ENCODE data around the gene P4HB.
A peak's percentile ranks its signal among the peaks of the same experiment; 100 is the strongest.

P4HB gene

GRCh38 chr17:81858967-81859905 is 1.1 kb downstream of the P4HB start:
- Histone ChIP-seq H3K79me2 (peaks cover 34% of the 10 kb centered on the region), H2AFZ (no peak overlapping the region), H3K9me3 (ENCODE audit: control insufficient read depth, low read length) (no peaks in the 10 kb centered on the region), H3K4me2 (ENCODE audit: low read length) (peak overlapping the region; percentile 85), H3K4me3 (ENCODE audit: low read depth, low read length) (peak overlapping the region; percentile 78), H3K36me3 (ENCODE audit: control insufficient read depth, insufficient read depth, low read length) (no peaks in the 10 kb centered on the region), H3K27me3 (ENCODE audit: control insufficient read depth, insufficient read depth, low read length) (no peaks in the 10 kb centered on the region), H3K4me1 (peaks cover 4% of the 10 kb centered on the region), H3K9ac (no peak overlapping the region), H3K27ac (peak overlapping the region; percentile 73)
- TF ChIP-seq, protein P1, sequence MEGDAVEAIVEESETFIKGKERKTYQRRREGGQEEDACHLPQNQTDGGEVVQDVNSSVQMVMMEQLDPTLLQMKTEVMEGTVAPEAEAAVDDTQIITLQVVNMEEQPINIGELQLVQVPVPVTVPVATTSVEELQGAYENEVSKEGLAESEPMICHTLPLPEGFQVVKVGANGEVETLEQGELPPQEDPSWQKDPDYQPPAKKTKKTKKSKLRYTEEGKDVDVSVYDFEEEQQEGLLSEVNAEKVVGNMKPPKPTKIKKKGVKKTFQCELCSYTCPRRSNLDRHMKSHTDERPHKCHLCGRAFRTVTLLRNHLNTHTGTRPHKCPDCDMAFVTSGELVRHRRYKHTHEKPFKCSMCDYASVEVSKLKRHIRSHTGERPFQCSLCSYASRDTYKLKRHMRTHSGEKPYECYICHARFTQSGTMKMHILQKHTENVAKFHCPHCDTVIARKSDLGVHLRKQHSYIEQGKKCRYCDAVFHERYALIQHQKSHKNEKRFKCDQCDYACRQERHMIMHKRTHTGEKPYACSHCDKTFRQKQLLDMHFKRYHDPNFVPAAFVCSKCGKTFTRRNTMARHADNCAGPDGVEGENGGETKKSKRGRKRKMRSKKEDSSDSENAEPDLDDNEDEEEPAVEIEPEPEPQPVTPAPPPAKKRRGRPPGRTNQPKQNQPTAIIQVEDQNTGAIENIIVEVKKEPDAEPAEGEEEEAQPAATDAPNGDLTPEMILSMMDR (IDR thresholded peaks at IDR 0.05), result no peak

DNA sequence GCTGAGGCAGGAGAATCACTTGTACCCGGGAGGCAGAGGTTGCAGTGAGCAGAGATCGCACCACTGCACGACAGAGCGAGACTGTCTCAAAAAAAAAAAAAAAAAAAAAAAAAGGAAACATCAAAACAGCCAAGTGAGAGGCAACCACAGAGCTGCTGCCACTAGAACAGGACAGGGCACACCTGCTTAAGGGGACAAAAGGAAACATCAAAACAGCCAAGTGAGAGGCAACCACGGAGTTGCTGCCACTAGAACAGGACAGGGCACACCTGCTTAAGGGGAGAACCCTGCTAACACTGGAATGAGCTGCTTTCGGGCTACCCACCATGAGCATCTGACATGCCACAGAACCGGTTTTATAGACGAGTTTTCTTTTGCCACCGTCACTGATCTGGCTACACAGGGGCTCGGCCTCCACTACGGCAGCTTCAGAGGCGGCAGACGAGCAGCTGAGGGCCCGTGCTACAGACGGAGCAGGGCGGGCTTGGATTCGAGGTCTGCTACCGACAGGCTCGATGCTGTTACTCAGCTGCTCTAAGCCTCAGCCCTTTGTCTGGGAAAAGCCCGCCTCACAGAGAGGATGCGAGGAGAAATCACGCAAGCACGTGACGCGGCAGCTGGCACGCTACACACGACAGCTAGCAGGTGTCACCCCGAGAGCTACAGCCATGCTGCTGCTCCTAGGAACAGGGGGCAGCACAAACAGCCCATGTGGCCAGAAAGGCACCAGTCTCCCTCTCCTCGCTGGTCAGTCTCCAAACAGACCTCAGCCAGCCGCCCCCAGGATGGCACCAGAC is 2.0 kb downstream of the P4HB start:
- Histone ChIP-seq H3K4me2 (ENCODE audit: low read length) (peak overlapping the region; percentile 85), H3K9me3 (ENCODE audit: control insufficient read depth, low read length) (no peaks in the 10 kb centered on the region), H3K27ac (no peak overlapping the region), H3K27me3 (ENCODE audit: control insufficient read depth, insufficient read depth, low read length) (no peaks in the 10 kb centered on the region), H3K9ac (no peak overlapping the region), H3K4me1 (peaks cover 4% of the 10 kb centered on the region), H3K4me3 (ENCODE audit: low read depth, low read length) (no peak overlapping the region), H3K79me2 (peaks cover 37% of the 10 kb centered on the region), H2AFZ (no peak overlapping the region), H3K36me3 (ENCODE audit: control insufficient read depth, insufficient read depth, low read length) (no peaks in the 10 kb centered on the region)
- TF ChIP-seq, protein P1 (IDR thresholded peaks at IDR 0.05), result no peak

DNA sequence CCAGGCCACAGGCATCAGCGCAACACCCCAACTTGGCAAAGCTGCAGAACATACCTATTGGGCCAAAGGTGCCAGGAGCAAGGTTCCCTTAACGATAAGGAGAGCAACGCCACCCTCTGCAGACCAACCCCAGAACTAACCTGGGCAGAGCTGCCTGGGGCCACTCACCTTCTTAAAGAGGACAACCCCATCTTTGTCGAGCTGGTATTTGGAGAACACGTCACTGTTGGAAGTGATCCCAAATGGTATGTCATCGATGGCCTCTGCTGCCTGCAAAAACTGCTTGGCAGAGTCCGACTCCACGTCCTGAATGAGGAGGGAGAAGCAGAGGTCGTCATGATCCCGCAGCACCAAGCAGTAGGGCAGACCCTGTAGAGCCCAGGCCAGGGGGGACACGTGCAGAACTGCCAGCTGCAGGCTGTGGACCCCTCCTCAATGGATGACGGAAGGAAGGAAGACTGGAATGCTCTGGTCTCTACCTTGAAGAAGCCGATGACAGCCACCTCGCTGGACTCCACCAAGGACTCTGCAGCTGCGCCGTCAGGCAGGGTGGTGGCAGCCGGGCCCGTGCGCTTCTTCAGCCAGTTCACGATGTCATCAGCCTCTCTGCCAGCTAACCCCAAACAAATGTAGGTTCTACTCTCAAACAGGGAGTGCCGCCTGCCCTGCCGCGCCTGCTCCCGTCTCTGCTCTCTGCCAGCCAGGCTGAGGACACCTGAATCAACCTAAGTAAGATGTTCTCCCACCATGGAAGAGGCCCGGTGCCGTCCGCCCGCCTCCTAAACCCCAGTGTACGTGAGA is 5.2 kb downstream of the P4HB start:
- Histone ChIP-seq H3K27ac (no peak overlapping the region), H3K9me3 (ENCODE audit: control insufficient read depth, low read length) (no peaks in the 10 kb centered on the region), H3K4me1 (peaks cover 4% of the 10 kb centered on the region), H3K79me2 (peaks cover 35% of the 10 kb centered on the region), H3K4me3 (ENCODE audit: low read depth, low read length) (no peak overlapping the region), H3K27me3 (ENCODE audit: control insufficient read depth, insufficient read depth, low read length) (no peaks in the 10 kb centered on the region), H3K36me3 (ENCODE audit: control insufficient read depth, insufficient read depth, low read length) (no peaks in the 10 kb centered on the region), H2AFZ (no peak overlapping the region), H3K4me2 (ENCODE audit: low read length) (no peak overlapping the region), H3K9ac (no peak overlapping the region)
- TF ChIP-seq, protein P1 (IDR thresholded peaks at IDR 0.05), result no peak

- H3K79me2 ChIP-seq, result peaks cover 18% of the 10 kb centered on the region
- no peak overlapping the region for H2AFZ ChIP-seq
- no peak overlapping the region for H3K27ac ChIP-seq
- H3K9ac ChIP-seq, result no peak overlapping the region
- no peaks in the 10 kb centered on the region for H3K36me3 ChIP-seq (ENCODE audit: control insufficient read depth, insufficient read depth, low read length)
- no peaks in the 10 kb centered on the region for H3K4me1 ChIP-seq
- TF ChIP-seq, protein P1 (IDR thresholded peaks at IDR 0.05), result no peak
- H3K4me3 ChIP-seq (ENCODE audit: low read depth, low read length), result no peak overlapping the region
- H3K9me3 ChIP-seq (ENCODE audit: control insufficient read depth, low read length), result no peaks in the 10 kb centered on the region
- H3K27me3 ChIP-seq (ENCODE audit: control insufficient read depth, insufficient read depth, low read length), result no peaks in the 10 kb centered on the region
- no peak overlapping the region for H3K4me2 ChIP-seq (ENCODE audit: low read length)
These were observed 8.1 kb downstream of the P4HB start for GRCh38 chr17:81852237-81852636.
